Activated naive CD8-positive, alpha-beta T cell treated with anti-CD3 and anti-CD28 coated beads for 36 hours (primary cell): ENCODE data around the gene ABCA4. TPM values are rescaled to one million over a fixed set of nuclear protein-coding genes. Genes with fewer than 3 reads are reported as not detected.
"Not testable (repeated sequence)": the region's sequence is repeated elsewhere in the genome, so short reads cannot be mapped to it uniquely, and the experiment has no call there.

Experiments
- DNase-seq: peaks from one replicate; pipeline ENCODE4 v3.0.0; 2021
- H3K27ac Mint-ChIP-seq: one replicate; pipeline ENCODE4 v1.8.0; 2022; ENCODE audit warnings: mild to moderate bottlenecking, moderate library complexity, mixed read lengths
- H3K27me3 Mint-ChIP-seq: one replicate; pipeline ENCODE4 v1.8.0; 2022; ENCODE audit warnings: mild to moderate bottlenecking, mixed read lengths
- H3K36me3 Mint-ChIP-seq: one replicate; pipeline ENCODE4 v1.8.0; 2021; ENCODE audit warnings: mild to moderate bottlenecking, mixed read lengths
- H3K4me1 Mint-ChIP-seq: one replicate; pipeline ENCODE4 v1.8.0; 2021; ENCODE audit warnings: mixed read lengths
- H3K4me3 Mint-ChIP-seq: one replicate; pipeline ENCODE4 v1.8.0; 2022; ENCODE audit warnings: mild to moderate bottlenecking, moderate library complexity, mixed read lengths
- H3K9me3 Mint-ChIP-seq: one replicate; pipeline ENCODE4 v1.8.0; 2022; ENCODE audit warnings: mixed read lengths
- total RNA-seq, 2 experiments: library from RNA; stranded (reverse); gene quantifications; one replicate each; pipeline ENCODE4 v1.2.3, GENCODE V29; 2021

ABCA4 gene
- total RNA-seq, 2 experiments from 2014 or later: not detected

DNA sequence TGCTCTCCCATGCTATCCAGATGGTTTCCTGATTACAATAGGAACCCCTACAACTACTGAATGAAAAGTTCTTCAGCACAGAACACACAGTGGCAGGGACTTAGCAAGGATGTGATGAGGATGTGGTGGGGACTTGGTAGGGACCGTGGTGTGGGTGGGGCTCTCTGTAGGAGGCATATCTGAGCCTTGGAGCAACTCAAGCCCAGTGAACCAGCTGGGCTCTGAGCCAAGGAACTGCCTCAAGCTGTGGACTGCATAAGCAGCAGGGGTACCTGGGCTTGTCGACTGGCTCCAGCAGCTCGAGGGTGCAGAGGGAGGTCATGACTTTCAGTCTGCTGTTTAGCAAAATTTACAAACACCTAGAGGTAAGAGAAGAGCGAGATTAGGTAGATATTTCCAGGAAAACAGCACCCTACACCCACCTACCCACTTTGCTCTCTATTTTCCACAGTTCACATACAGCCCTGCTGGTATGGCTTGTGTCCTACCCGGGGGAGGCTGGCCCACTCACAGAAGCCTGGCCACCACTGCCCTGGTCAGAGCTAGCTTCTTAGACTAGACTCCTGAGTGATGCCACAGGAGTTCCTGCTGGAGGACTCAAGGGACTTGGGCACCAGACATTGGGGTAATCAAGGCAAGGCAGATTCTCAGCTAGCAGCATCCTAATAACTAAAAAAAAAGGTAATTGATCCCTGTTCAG is 125.0 kb downstream of the ABCA4 start:
- Mint-ChIP-seq H3K27me3 (peaks cover 14% of the 10 kb centered on the region), H3K9me3 (no peaks in the 10 kb centered on the region), H3K4me1 (no peaks in the 10 kb centered on the region), H3K36me3 (no peaks in the 10 kb centered on the region), H3K27ac (no peak overlapping the region), H3K4me3 (no peak overlapping the region)
- DNase-seq: no peak

DNA sequence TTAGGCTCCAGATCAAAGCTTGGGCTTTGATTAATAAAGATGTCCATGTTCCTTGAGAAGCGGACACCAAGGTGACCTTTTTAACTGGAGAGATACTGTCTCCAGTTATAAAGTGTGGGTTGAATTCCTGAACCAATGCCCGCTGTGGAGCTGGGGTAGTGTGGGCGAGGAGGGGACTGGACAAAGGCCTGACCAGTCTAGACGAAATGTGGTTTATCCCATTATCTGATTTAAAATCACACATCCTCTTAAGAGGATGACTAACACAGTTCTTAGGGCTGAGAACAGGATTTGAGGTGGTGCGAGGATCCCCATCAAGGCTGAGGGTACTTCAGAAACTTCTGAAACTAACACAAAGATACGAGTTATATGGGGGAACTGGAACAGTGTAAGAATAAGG is 127.2 kb downstream of the ABCA4 start:
- Mint-ChIP-seq H3K9me3 (no peaks in the 10 kb centered on the region), H3K4me1 (no peaks in the 10 kb centered on the region), H3K4me3 (no peak overlapping the region), H3K27me3 (peaks cover 14% of the 10 kb centered on the region), H3K27ac (no peak overlapping the region), H3K36me3 (no peaks in the 10 kb centered on the region)
- DNase-seq: no peak

DNA sequence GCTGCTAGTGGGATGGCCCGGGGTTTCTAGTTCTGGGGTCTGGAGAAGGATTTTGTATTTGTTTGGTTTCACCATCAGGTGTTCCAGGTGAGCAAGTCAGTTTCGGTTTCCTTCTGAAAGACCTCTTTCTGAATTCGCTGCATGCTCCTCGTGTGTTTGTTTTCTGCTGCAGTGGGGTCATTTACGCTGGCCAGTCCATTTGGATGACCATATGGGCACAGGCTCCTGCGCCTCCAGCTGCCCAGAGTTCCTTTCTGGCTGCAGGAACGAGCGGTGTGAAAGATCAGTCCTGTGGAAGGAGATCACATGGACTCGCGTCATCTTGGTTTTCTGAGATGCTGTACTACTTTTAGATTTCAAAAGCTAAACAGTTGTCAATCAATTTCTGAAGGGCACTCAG is 128.0 kb downstream of the ABCA4 start:
- no peaks in the 10 kb centered on the region for H3K9me3 Mint-ChIP-seq
- no peak for DNase-seq
- no peaks in the 10 kb centered on the region for H3K4me1 Mint-ChIP-seq
- H3K36me3 Mint-ChIP-seq: no peaks in the 10 kb centered on the region
- H3K4me3 Mint-ChIP-seq: no peak overlapping the region
- peaks cover 14% of the 10 kb centered on the region for H3K27me3 Mint-ChIP-seq
- H3K27ac Mint-ChIP-seq: no peak overlapping the region

DNA sequence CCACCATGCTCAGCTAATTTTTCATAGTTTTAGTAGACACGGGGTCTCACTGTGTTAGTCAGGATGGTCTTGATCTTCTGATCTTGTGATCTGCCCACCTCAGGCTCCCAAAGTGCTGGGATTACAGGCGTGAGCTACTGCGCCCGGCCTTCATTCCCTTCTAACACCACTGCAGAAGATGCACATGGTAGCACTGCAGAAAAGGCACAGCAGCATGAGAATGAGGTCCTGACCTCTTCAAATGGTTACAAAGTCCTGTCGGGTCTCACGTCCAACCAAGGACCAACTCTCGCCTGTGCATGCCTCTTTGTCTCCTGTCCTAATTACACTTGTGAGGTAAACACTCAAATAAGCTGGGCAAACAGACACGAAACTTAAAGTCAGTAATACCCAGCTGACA is 128.8 kb downstream of the ABCA4 start:
- Mint-ChIP-seq H3K4me3 (no peak overlapping the region), H3K27ac (no peak overlapping the region), H3K27me3 (peaks cover 14% of the 10 kb centered on the region), H3K4me1 (no peaks in the 10 kb centered on the region), H3K36me3 (no peaks in the 10 kb centered on the region), H3K9me3 (no peaks in the 10 kb centered on the region)
- DNase-seq: no peak

DNA sequence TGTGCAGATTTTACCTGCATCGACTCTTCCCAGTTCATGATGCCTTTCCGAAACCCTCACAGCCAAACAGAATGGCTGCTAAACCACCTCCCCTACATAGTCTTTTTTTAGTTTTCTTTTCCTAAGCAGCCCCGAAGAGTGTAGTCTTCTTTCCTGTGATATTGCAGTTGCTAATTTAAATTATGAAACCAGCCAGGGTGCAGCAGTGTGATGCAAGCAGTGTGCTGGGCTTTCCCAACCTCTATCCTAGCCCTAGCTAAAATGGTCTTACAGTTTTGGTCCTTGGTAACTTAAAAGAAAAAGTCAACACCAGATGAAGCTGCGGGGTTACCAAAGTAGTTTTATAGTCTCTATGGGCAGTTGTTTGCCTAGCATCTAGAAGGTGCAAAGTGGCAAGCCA is 129.7 kb downstream of the ABCA4 start:
- Mint-ChIP-seq H3K9me3 (no peaks in the 10 kb centered on the region), H3K27ac (no peak overlapping the region), H3K4me3 (no peak overlapping the region), H3K36me3 (no peaks in the 10 kb centered on the region), H3K27me3 (peaks cover 14% of the 10 kb centered on the region), H3K4me1 (no peaks in the 10 kb centered on the region)
- DNase-seq: no peak

DNA sequence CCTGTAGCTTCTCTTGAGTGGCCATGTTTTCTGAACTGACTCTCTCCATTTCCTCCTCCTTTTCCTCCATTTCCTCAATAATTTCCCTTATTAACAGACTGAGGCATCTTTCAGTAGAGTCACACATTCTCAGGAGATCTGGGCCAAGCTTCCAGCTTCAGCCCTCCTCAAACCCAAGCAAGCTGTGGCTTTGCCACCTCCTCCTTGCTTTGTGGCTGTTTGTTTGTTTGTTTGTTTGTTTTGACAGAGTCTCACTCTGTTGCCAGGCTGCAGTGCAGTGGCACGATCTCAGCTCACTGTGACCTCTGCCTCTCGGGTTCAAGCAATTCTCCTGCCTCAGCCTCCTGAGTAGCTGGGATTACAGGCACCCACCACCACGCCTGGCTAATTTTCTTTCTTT is 130.5 kb downstream of the ABCA4 start:
- H3K9me3 Mint-ChIP-seq, DNase-seq, H3K36me3 Mint-ChIP-seq, H3K27ac Mint-ChIP-seq, H3K4me1 Mint-ChIP-seq, H3K4me3 Mint-ChIP-seq: not testable (repeated sequence)
- H3K27me3 Mint-ChIP-seq: peaks cover 16% of the 10 kb centered on the region

DNA sequence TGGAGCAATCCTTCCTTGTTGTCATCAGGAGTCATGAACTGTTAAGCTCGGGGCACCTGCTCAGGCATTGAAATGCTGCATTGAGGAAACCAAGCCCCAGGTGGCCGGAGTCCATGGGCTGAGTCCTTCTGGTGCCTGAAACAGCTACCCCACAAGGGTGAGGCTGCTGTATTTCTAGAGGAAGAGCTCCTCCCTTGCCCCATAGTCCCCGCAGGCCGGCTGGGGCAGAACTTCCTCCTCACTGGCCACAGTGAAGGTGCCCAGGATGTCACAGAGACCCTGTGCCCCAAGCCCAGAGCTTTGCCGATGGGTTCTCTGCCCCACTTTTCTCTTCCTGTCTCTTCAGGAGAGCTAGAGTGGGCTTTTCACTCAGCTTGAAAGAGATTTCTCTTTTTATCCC is 130.9 kb downstream of the ABCA4 start:
- Mint-ChIP-seq H3K27ac (no peak overlapping the region), H3K4me3 (no peak overlapping the region)
- DNase-seq: no peak

DNA sequence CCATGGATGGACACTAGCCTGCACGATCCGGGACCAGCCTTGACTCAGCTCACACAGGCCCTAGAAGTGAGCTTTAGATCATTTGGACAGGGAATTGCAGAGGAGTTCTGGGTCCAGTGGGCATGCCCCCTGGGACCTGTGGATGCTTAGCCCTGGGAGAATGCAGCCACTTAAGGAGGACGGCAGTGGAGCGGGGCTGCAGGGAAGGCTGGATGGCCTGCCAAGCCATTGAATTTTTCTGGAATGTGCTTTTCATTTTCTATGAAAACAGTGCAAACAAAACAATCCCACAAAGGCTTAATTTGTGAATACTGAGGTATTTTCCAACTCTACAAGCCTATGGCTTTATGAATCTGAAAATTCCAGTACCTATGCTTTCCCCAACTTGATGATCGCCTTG is 131.3 kb downstream of the ABCA4 start:
- peaks cover 19% of the 10 kb centered on the region for H3K27me3 Mint-ChIP-seq
- no peak for DNase-seq
- H3K4me3 Mint-ChIP-seq: no peak overlapping the region
- no peak overlapping the region for H3K27ac Mint-ChIP-seq
- no peaks in the 10 kb centered on the region for H3K9me3 Mint-ChIP-seq
- H3K36me3 Mint-ChIP-seq: no peaks in the 10 kb centered on the region
- no peaks in the 10 kb centered on the region for H3K4me1 Mint-ChIP-seq

More for the DNA sequence above, 130.9 kb downstream of the ABCA4 start:
- no peaks in the 10 kb centered on the region for H3K9me3 Mint-ChIP-seq
- no peaks in the 10 kb centered on the region for H3K36me3 Mint-ChIP-seq
- no peaks in the 10 kb centered on the region for H3K4me1 Mint-ChIP-seq
- H3K27me3 Mint-ChIP-seq: peaks cover 19% of the 10 kb centered on the region

DNA sequence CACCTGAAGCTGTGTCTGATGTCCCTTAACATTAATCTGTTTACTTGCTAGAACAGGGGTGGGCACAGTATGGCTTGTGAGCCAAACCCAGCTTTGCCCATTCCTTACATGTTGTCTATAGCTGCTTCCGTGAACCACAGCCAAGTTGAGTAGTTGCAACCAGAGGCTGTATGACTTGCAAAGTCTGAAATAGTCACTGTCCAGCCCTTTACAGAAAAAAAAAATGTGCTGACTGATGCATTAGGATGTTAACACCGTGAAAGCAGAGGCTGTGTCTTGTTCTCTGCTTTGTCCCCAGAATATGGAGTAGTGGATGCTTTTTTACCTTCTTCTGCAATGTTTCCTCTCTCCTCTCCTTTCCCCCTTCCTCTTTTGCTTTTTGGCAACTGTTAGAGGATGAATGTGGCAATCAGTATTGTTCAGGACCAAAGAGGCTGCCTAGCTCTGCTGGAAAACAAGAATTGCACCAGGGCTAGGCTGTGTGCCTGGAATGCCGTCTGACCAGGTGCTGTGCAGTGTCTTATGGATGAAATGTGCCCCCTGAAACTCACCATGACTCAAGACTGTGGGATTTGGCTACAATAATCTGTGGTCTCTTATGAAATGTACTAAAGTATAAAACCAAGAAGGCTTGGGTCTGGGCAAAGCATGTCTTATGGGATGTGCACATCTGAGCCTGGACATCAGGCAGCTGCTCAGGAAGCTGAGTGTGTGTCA is 132.2 kb downstream of the ABCA4 start:
- no peaks in the 10 kb centered on the region for H3K9me3 Mint-ChIP-seq
- no peaks in the 10 kb centered on the region for H3K4me1 Mint-ChIP-seq
- no peak overlapping the region for H3K27ac Mint-ChIP-seq
- peaks cover 17% of the 10 kb centered on the region for H3K27me3 Mint-ChIP-seq
- no peak overlapping the region for H3K4me3 Mint-ChIP-seq
- H3K36me3 Mint-ChIP-seq: no peaks in the 10 kb centered on the region
- DNase-seq: no peak

DNA sequence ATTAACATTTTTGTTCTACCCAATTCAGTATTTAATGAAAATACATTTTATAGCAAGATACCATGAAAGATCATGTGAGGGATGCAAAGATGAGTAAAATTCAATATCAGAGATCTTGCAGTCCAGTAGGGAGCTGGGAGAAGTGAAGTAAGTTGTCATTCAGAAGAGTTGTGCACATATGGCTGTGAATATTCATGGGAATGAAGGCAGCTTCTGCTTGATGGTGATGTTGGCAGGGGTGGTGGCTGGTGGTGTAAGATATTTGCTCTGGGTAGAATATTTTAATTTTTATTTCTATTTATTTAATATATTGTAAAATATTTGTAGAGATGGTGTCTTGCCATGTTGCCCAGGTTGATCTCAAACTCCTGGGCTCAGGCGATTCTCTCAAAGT is 139.7 kb downstream of the ABCA4 start:
- Mint-ChIP-seq H3K4me3 (no peak overlapping the region), H3K36me3 (no peaks in the 10 kb centered on the region), H3K27me3 (peaks cover 5% of the 10 kb centered on the region), H3K4me1 (no peaks in the 10 kb centered on the region), H3K9me3 (no peaks in the 10 kb centered on the region), H3K27ac (no peak overlapping the region)
- no peak for DNase-seq

DNA sequence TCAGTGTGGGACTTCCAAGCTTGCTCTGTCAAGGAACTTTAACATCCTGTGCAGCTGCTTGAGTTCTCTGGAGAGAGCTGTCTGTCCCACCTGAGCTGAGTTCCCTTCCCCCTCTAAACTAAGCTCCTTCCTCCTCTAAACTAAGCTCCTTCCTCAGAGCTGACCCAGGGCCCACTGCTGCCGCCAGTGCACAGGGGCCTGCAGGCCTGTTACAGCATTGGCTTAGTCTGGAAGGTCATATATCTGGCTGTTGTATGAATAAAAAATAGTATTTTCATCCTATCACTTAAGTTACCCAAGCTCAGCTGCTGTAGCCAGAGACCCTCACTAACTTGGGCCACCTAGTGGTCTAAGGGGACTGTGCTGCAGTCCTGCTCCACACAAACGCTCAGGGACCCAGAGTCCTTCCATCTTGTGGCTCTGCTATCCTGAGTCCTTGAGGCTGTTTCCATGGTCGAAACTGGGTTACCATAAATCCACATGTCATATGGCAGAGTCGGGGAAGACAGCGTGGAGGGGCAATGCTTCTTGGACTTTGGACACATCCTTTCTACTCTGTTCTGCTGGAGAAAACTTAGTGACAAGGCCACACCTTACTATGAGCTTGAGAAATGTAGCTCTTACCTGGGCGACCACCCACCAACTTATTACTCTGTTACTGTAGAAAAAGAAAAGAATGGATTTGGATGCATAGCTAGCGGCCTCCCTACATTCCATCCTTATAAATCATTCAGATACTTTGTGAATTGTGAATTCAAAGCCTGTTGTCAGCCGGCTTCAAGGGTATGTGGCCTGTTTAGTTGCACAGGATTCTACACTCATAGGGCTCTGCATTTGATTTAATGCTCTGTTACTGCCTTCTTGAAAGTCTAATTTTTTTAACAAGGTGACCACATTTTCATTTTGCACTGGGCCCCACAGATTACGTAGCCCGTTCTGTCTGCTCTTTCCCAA is 140.4 kb downstream of the ABCA4 start:
- no peaks in the 10 kb centered on the region for H3K36me3 Mint-ChIP-seq
- H3K4me3 Mint-ChIP-seq: no peak overlapping the region
- no peak overlapping the region for H3K27ac Mint-ChIP-seq
- no peak for DNase-seq
- H3K9me3 Mint-ChIP-seq: no peaks in the 10 kb centered on the region
- no peaks in the 10 kb centered on the region for H3K4me1 Mint-ChIP-seq
- H3K27me3 Mint-ChIP-seq: peaks cover 4% of the 10 kb centered on the region

DNA sequence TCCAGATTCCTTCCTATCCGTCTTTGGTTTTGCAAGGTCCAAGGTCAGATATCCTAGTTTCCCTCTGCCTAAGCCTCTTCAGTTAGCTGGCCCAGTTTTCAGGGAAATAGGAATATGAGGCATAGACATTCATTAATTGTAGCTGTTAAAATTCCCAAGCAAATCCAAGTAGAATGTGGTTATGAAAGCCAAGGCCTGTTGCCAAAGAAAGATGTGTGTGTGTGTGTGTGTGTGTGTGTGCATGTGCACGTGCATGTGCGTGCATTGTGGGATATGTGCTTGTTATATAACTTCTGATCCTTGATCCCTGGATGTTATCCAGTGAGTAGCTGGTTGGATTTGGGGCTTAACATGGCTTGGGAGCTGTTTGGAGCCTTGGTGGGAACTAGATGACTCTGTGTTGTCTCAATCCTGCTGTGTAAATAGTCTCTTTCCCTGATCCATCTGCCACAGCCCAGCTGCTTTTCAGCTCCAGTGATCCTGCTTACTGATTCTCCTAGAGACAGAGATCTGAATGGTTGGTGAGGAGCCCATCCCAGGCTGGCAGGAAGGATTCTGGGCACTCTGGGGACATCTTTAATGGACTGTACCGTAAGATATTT is 141.1 kb downstream of the ABCA4 start:
- Mint-ChIP-seq H3K4me1 (no peaks in the 10 kb centered on the region), H3K9me3 (no peaks in the 10 kb centered on the region), H3K4me3 (no peak overlapping the region), H3K27ac (no peak overlapping the region), H3K27me3 (no peaks in the 10 kb centered on the region), H3K36me3 (no peaks in the 10 kb centered on the region)
- no peak for DNase-seq

DNA sequence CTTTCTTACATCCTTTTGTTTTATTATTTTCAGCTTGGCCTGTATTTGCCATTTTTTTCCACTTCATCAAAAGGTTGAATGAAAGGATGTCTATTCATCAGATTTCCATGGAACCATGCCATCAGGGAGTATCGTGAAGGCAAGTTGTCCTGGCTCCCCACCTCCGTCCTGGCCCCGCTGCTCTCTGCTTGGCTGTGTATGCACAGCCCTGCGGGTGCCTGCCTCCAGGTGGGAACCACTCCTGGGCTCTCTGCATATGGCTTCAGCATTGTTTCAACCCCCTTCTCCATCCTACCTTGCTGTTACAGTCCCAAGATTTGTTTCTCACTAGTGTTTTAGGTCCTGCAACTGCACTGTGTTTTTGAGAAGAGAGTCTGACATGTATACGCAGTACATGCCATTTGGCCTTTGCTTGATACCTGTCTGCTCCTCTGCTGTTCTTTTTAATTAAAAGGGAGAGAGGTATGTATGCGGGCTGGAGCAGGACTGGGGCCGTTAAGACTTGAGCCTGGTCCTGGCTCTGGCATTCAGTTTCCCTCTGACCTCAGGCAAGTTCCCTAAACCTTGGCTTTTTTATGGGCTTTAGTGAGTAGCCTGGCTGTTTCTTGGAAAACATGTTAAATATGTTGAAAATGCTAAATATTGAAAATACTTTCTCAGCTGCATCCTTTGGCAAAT is 141.8 kb downstream of the ABCA4 start:
- H3K9me3 Mint-ChIP-seq: no peaks in the 10 kb centered on the region
- DNase-seq: no peak
- no peak overlapping the region for H3K4me3 Mint-ChIP-seq
- no peaks in the 10 kb centered on the region for H3K27me3 Mint-ChIP-seq
- H3K27ac Mint-ChIP-seq: no peak overlapping the region
- no peaks in the 10 kb centered on the region for H3K36me3 Mint-ChIP-seq
- no peaks in the 10 kb centered on the region for H3K4me1 Mint-ChIP-seq

DNA sequence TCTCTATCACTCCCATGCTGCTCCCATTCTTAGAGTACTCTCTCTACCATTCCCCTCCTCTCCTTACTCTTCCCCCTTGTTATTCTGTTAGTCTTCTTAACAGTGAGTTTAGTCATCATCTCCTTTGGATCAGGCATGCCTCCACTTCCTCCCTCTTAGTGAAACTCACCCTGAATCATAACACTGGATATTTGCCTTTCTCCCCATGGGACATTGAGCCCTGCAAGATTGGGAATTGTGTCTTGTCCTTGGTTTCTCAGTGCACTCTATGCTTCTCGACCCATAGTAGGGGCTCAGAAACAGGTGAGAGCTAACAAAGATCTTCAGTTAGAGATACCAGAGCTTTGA is 143.4 kb downstream of the ABCA4 start:
- Mint-ChIP-seq H3K27ac (no peak overlapping the region), H3K4me3 (no peak overlapping the region), H3K9me3 (no peaks in the 10 kb centered on the region), H3K4me1 (no peaks in the 10 kb centered on the region), H3K36me3 (no peaks in the 10 kb centered on the region), H3K27me3 (no peaks in the 10 kb centered on the region)
- DNase-seq: no peak
